Activated B cell treated with CpG ODN at 0.5 μM for 24 hours (primary cell): ENCODE measurements around the gene GPRC5C. TPM values are rescaled to one million over a fixed set of nuclear protein-coding genes. Genes with fewer than 3 reads are reported as not detected.

Experiments
- ATAC-seq: fragments of 200-7000 bp; cut with Tn5 transposase; one replicate; pipeline ENCODE4 v1.10.0; 2021; ENCODE audit warnings: low read depth, mild to moderate bottlenecking, moderate library complexity
- CTCF ChIA-PET: fragments of 350-600 bp; sonication (Branson Sonifier 250); formaldehyde crosslinking; loops from one replicate; lab custom pipeline; 2021; ENCODE audit warnings: antibody characterized with exemption; lab: Charles Lee
- POLR2A ChIA-PET: fragments of 350-600 bp; sonication (Branson Sonifier 250); formaldehyde crosslinking; loops from one replicate; lab custom pipeline; 2021; ENCODE audit warnings: antibody characterized with exemption; lab: Charles Lee
- DNase-seq: peaks from one replicate; pipeline ENCODE4 v3.0.0; 2022
- H3K27ac Mint-ChIP-seq: one replicate; pipeline ENCODE4 v1.8.0; 2020; ENCODE audit warnings: mixed read lengths
- H3K27me3 Mint-ChIP-seq: one replicate; pipeline ENCODE4 v1.8.0; 2021; ENCODE audit warnings: mixed read lengths
- H3K36me3 Mint-ChIP-seq: one replicate; pipeline ENCODE4 v1.8.0; 2021; ENCODE audit warnings: low read depth, mixed read lengths
- H3K4me1 Mint-ChIP-seq: one replicate; pipeline ENCODE4 v1.8.0; 2021; ENCODE audit warnings: mixed read lengths
- H3K4me3 Mint-ChIP-seq: one replicate; pipeline ENCODE4 v1.8.0; 2020; ENCODE audit warnings: mild to moderate bottlenecking, mixed read lengths
- H3K9me3 Mint-ChIP-seq: one replicate; pipeline ENCODE4 v1.8.0; 2020; ENCODE audit warnings: mixed read lengths
- CTCF ChIP-seq: fragments of 200-600 bp; IDR thresholded peaks from one replicate; pipeline ENCODE4 v1.8.0; 2022; ENCODE audit warnings: antibody characterized with exemption, mild to moderate bottlenecking
- intact Hi-C: fragments of 100-400 bp; cut with micrococcal nuclease; formaldehyde crosslinking; loops from one replicate; pipeline ENCODE4 v1.15.1; 2024
- total RNA-seq: library from RNA; stranded (reverse); gene quantifications from 2 replicates; pipeline ENCODE4 v1.2.3, GENCODE V29; 2022

GPRC5C gene
- total RNA-seq, 1 donor from 2014 or later: 17.0 TPM

- peaks cover 21% of the 10 kb centered on the region for H3K4me1 Mint-ChIP-seq
- DNase-seq (no peak), ATAC-seq (no peak)
- CTCF ChIA-PET: no interaction called here
- no peaks in the 10 kb centered on the region for H3K36me3 Mint-ChIP-seq
- POLR2A ChIA-PET: no interaction called here
- no peak overlapping the region for H3K27ac Mint-ChIP-seq
- intact Hi-C loops: loop anchor here (1.0 to 10.0 kb wide), 2 partner anchors 10 to 302 kb away; partner anchors contain the start of gene RAB37
- H3K4me3 Mint-ChIP-seq: no peak overlapping the region
- peaks cover 9% of the 10 kb centered on the region for H3K9me3 Mint-ChIP-seq
- no peak for TF ChIP-seq CTCF
- peaks cover 45% of the 10 kb centered on the region for H3K27me3 Mint-ChIP-seq
These were observed 469 bp downstream of the GPRC5C start for GRCh38 chr17:74432424-74432690.

GRCh38 chr17:74432766-74433391, 991 bp downstream of the GPRC5C start:
- peaks cover 44% of the 10 kb centered on the region for H3K27me3 Mint-ChIP-seq
- H3K4me3 Mint-ChIP-seq: peak overlapping the region; percentile 60
- ChIA-PET POLR2A (interaction anchor here (0.7 kb wide), 1 partner anchor 348 kb away, joined by 4 read pairs; no protein-coding TSS in a partner anchor), CTCF (no interaction called here)
- peaks cover 21% of the 10 kb centered on the region for H3K4me1 Mint-ChIP-seq
- H3K9me3 Mint-ChIP-seq: peaks cover 12% of the 10 kb centered on the region
- DNase-seq: no peak
- TF ChIP-seq CTCF: no peak
- ATAC-seq: no peak
- no peaks in the 10 kb centered on the region for H3K36me3 Mint-ChIP-seq
- intact Hi-C loops: loop anchor here (1.0 to 10.0 kb wide), 2 partner anchors 9 to 302 kb away; partner anchors contain the start of gene RAB37
- H3K27ac Mint-ChIP-seq: no peak overlapping the region

GRCh38 chr17:74433421-74434121, 1.7 kb downstream of the GPRC5C start:
- Mint-ChIP-seq H3K4me3 (peak overlapping the region; percentile 13), H3K36me3 (no peaks in the 10 kb centered on the region), H3K27me3 (peaks cover 41% of the 10 kb centered on the region), H3K27ac (no peak overlapping the region), H3K9me3 (peaks cover 14% of the 10 kb centered on the region), H3K4me1 (peaks cover 21% of the 10 kb centered on the region)
- no peak for ATAC-seq
- POLR2A ChIA-PET: interaction anchor here (0.7 kb wide), 1 partner anchor 349 kb away, joined by 4 read pairs; no protein-coding TSS in a partner anchor
- DNase-seq: no peak
- CTCF ChIA-PET: interaction anchor here (0.8 kb wide), 1 partner anchor 22 kb away, joined by 3 read pairs; no protein-coding TSS in a partner anchor
- no peak for TF ChIP-seq CTCF
- intact Hi-C loops: loop anchor here (10.0 kb wide), 1 partner anchor 301 kb away; the partner anchor contains the start of gene RAB37

GRCh38 chr17:74435775-74436359, 4.0 kb downstream of the GPRC5C start:
- ChIA-PET CTCF (interaction anchor here (1.9 kb wide), 1 partner anchor 21 kb away, joined by 7 read pairs; no protein-coding TSS in a partner anchor), POLR2A (no interaction called here)
- Mint-ChIP-seq H3K36me3 (peaks cover 1% of the 10 kb centered on the region), H3K9me3 (peaks cover 24% of the 10 kb centered on the region), H3K27ac (no peak overlapping the region), H3K4me3 (no peak overlapping the region), H3K27me3 (peaks cover 29% of the 10 kb centered on the region), H3K4me1 (peaks cover 16% of the 10 kb centered on the region)
- no peak for DNase-seq
- intact Hi-C loops: loop anchor here (10.0 kb wide), 1 partner anchor 299 kb away; the partner anchor contains the start of gene RAB37
- ATAC-seq: no peak
- no peak for TF ChIP-seq CTCF
